Stimulated activated CD4-positive, alpha-beta T cell treated with anti-CD3 and anti-CD28 coated beads, TNF-alpha, amount 100 ng/mL, for 24 hours (primary cell): ENCODE measurements around the gene EPHA10.
A peak's percentile ranks its signal among the peaks of the same experiment; 100 is the strongest.

Source experiments
- DNase-seq, 3 experiments: peaks; one replicate each; pipeline ENCODE4 v3.0.0-alpha.2; 2020; ENCODE audit warnings: low read depth in 3 of 3

The EPHA10 gene

DNA sequence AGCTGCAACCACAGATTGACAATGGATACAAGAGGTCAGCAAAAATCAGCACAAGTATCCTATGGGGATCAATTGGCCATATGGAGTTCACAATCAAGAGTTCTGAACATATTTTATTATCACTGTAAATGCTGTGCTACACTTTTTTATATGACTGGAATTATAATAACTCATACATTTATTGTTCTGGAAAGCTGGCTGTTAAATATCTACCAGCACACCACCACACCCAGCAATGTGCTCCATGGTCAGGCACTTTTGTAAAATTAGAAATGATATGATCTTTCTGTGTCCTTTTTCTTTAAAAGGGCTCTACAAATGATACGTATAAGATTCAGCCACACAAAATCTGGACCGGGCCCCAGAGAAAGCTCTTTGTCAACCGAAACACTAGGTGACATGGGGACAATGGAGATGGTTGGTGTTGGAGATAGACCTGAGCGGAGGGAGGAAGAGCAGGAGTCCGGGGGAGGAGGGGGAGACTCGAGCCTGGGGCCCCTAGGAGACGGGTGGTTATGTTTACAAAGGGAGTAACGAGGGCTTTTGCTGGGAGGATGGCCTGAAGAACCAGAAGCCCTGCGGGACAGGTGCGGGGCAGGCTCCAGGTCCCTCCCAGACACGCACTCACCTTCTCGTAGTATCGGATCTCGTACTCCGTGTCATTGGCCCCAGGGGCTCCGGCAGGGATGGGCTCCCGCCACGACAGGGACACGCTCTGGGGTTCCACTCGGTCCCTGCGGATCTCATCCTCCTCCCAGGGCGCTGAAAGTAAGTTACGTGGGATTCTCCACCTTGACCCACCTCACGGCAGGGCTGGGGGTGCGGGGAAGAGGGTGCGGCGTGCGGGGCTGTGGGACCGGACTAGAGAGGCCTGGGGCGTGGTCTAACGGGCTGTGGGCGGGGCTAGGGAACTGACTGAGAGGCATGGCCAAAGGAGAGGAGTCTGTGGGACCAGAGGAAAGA lies 30.0 kb downstream of the EPHA10 start:
- peak in 1 of 3 experiments; percentile 21 for DNase-seq

GRCh38 chr1:37732111-37732780 lies 32.7 kb downstream of the EPHA10 start:
- DNase-seq, result no peak

- no peak for DNase-seq
Measured at GRCh38 chr1:37731312-37732019, 33.5 kb downstream of the EPHA10 start.

- no peak for DNase-seq
Measured at GRCh38 chr1:37730376-37730775, 34.5 kb downstream of the EPHA10 start.

DNA sequence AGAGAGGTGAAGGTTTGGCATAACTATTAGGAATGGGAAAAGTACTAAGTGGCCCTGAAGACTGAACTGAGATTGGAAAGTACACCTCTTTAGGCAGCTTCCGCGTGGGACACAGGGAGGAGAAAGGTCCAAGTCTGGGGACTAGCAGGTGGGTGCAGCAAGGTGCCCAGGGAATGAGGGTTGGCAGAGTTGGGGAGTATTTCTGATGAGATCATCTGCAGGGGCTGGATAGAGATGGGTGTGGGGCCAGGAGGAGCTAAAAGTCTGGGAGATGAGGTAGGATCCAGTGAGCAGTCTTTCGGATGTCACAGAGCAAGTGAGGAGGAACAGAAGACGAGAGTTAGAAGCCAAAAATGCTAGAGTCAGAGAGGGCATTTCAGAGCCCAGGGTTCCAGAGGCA lies 36.5 kb downstream of the EPHA10 start:
- no peak for DNase-seq

DNA sequence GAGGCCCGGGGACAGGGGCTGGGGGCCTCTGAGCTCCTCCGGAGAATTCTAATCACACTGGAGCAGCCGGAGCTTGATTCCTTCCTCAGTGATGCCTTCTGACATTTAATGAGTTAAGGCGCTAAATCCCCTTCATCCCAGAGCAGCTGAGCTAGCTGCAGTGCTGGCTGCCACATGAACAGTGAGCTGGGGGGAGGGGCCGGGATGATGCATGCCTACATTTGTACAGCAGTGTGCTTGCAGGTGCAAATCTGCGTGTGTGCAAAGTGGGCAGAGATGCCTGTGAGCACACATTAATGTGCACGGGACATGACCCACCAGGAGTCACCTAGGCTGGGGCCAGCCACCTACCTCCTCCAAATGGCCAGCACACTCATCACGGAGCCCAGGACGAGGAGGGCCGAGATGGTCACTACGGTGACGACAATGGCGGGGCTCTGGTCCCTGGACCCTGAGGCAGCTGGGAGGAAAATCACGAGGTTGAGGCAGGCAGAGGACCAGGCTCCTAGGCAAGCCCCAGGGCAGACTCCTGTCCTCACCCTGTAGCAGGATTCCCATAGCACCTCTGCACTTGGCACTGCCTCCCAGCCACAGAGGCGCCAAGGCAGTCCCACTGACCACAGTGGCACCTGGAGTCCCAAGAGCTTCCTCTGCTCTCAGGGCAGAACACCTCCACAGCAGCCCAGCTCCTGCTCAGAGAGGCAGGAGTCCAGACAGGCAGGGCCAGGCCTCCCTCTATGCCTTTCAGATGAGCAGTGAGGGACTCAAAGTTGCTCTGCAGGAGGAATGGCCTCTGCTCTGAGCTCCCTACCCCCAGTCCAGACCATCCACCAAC lies 38.0 kb downstream of the EPHA10 start:
- no peak for DNase-seq

GRCh38 chr1:37725851-37726613 lies 38.9 kb downstream of the EPHA10 start:
- DNase-seq, result no peak

DNA sequence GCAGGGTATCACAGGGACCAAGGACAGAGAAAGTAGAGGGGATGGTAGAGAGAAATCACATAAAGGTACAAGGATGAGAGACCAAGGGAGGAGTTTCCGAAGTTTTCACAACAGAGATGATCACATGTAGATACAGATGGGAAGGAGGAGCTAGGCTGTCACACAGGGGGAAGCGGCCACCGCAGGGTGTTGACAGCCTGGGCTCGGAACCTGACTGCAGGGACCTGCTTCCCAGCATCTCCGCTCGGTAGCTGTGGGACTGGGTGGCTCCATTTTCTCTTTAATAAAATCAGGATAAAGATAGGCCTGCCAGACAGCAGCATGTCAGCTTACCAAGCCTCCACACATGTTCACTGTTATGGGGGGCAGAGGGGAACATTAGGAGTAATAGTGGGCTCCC lies 40.3 kb downstream of the EPHA10 start:
- DNase-seq, result no peak

DNA sequence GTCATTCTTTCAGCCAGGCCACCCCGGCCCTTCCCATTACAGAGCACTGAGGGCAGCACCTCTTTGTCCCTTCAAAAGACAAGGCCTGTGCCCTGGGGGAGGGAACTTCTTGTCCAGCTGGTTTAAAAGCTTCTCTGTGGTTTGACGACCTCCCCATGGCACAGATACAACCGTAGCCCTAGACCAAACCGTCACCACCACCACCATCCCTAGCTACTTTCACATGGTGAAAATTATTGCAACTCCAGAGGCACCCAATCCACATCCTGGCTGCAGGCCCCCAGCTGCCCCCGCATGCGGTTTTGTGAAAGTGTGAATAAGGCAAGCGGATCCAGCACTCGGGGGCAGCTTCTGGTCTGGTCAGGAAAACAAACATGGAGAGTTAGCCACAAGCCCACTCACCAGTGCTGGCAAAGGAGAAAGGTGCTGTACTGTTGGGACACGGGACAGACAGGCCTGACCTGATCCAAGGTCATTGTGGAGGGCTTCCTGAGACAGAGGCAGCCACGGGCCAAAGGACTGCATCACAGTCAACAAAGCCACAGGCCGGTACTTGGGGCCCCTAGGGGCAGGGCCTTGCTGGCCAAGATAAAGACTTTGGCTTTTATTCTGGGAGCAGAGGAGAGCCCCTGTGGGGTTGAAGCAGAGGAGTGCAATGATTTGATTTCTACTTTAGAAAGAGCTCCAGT lies 41.4 kb downstream of the EPHA10 start:
- DNase-seq, result no peak

GRCh38 chr1:37723072-37723389 lies 41.9 kb downstream of the EPHA10 start:
- DNase-seq, result no peak

DNA sequence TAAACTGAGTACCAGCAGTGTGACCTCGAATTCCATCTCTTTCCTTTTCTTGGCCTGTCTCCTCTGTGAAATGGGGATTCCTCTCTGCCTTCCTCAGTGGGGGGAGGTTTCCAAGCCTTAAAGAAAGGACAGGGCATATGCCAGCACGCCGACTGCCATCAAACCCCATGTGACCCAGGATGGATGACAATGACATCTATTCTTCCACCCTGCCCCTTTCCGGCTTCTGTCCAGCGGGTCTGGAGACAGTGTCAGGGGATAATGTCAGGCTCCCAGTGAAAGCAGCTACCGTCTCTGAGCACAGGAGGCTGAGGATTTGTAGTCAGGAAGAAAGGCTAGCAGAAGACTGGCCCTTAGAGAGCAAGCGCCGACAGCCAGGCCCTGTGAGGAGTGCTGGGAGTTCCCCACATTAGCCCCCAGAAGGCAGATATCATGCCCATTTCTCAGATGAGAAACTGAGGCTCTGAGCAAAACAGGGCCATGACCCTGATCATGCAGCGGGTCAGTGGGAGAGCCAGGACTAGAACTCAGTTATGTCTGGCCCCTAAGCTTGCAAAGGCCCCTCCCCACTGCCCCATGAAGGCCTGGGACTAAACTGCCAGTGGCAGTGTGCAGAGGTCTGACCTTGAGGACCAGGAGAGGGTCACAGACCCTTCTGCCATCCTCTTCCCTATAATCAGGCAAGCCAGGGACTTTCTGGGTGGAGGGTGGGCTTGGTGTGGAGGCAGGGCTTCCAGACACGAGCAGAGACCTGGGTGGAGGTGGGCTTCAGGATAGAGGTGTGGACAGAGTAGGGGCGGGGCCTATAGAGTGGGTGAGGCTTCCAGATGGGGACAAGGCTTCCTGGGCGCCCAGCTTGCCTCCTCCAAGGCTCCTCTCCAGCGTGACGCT lies 42.5 kb downstream of the EPHA10 start:
- no peak for DNase-seq

DNA sequence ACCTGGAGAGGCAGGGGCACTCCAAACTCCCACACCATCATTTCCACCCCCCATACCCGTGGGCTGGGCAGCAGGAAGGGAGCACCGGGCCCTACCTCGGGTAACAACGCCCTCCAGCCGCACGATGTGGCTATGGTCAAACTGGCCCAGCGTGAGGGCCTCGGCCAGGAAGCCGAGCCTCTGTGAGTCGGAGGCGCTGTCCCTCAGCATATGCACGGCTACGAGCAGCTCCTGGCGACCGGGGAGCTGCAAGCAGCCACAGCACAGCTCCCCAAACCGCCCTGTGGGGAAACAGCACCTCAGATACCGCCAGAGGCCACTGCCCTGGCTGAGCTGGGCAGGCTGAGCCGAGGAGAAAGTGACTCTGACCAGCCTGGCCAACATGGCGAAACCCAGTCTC lies 43.4 kb downstream of the EPHA10 start:
- no peak for DNase-seq

DNA sequence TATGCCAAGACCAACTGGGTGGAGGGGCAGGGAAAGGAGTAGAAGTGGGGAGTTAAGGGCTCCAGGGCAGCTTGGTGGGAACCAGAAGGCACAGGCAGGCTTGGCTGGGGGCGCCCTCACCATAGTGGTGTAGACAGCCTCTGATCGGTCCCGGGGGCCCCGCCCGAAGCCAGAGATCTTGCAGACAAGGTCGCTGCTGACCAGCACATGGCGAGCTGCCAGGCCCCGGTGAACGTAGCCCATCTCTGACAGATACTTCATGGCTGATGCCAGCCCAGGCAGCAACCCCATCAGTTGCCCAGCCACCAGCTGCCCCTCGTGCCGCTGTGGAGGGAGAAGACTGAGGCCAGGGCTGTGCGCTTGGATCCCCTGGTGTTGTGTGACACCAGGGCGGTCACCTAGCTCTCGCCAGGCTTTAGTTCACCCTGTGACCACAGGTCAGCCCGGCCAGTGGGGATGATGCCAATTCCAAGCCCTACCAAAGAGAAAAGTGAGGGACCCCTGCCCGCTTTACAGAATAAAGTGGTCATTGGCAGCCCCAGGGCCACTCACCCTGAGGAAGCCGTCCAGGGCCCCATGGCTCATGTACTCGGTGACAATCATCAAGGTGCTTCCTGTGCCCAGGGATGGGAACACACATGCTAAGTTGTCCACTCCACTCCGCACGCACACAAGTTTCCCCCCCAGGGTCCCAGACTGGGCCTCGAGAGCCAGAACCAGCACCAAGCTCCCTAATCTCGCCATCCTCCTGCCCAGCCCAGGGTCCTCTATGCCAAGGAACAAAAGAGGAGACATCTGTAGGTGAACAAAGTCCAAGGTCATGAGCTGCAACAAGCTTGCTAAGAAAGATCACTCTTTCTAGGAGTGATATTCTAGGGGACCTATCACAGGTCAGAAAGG lies 44.4 kb downstream of the EPHA10 start:
- DNase-seq, result no peak

DNA sequence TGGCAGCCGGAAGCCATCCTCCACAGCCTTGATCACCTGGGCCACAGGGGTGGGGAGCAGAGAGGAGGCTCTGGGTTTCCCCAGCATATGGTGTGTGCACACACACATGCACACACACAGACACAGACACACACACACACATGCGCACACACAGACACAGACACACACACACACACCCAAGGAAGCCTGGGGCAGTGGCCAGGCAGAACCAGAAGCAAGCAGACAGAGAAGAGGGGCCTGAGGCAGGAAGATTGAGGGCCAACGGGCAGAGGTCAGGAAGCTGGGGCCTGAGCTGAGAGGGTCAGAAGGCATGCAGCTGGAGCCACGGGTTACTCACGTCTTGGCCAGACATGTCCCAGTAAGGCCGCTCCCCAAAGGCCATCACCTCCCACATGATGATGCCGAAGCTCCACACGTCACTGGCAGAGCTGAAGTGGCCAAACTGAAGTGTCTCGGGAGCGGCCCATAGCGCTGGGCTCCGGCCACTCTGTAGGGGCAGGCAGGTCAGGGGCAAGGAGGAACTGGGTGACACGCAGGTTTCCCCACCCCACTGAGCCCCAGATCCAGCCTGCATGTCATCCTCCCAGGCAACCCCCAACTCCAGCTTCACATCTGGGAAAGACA lies 45.2 kb downstream of the EPHA10 start:
- no peak for DNase-seq

DNA sequence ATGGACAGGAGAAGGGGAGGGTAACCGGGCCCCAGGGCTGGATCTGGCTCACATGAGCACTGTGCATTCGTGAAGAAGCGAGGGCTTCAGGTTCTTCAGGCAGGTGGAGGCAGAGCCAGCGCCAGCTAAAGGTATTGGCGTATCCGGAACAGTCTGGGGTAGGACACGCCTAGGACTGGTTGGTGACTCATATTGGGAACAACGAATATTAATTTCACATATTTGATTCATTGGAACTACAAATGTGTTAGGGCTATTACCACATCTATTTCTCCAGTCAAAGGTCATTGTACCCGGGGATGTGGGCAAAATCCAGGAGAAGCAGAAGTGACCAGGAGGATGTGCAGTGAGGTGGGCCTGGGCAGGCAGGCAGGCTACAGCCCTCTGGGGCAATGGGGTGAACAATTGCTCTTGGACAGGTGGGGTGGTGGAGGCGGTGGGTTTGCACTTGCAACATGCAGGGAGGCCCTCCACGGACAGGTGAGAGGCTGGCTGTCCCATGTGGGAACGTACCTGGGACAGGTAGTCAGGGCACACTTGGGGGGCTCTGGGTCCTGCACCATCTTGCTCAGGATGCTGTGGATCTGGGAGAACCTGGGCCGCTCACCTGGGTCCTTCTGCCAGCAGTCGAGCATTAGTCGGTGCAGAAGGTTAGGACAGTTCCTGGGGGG lies 45.9 kb downstream of the EPHA10 start:
- DNase-seq, result no peak

- DNase-seq, result no peak
Measured at GRCh38 chr1:37718181-37718900, 46.6 kb downstream of the EPHA10 start.

GRCh38 chr1:37717631-37718030 lies 47.3 kb downstream of the EPHA10 start:
- DNase-seq, result no peak
